Spleen (tissue), 7 donors: ENCODE results near the gene SLC7A6.

Source experiments
- POLR2A ChIP-seq, 3 donors: fragments of 450-650 bp; IDR thresholded peaks; one replicate each; pipeline ENCODE4 v1.5.1; 2017; ENCODE audit warnings: antibody characterized with exemption in 3 of 3, mild to moderate bottlenecking in 1 of 3
- TF ChIP-seq, protein P1 (sequence below), 11 experiments: fragments of 200-600 bp in 7 of 11; fragments of 450-650 bp in 4 of 11; sonication (generic) in 4 of 11; IDR thresholded peaks in 8 of 11; conservative IDR thresholded peaks in 3 of 11; 1 replicate in 7 of 11; 2 replicates in 4 of 11; pipeline versions ENCODE4 v1.4.0 to v1.8.0; 2016 to 2021; ENCODE audit warnings: antibody characterized with exemption in 11 of 11, inconsistent platforms in 4 of 11, mild to moderate bottlenecking in 1 of 11
- donor health status: DM: no; HTN: no; CAD: no; lungs with moderate emphysema.
- donor health status: DM: no; HTN: no; CAD: no.
- donor health status: DM: no; HTN: no; CAD: no.

GRCh38 chr16:68296291-68296690 lies 32.0 kb downstream of the SLC7A6 start:
- TF ChIP-seq, protein P1, sequence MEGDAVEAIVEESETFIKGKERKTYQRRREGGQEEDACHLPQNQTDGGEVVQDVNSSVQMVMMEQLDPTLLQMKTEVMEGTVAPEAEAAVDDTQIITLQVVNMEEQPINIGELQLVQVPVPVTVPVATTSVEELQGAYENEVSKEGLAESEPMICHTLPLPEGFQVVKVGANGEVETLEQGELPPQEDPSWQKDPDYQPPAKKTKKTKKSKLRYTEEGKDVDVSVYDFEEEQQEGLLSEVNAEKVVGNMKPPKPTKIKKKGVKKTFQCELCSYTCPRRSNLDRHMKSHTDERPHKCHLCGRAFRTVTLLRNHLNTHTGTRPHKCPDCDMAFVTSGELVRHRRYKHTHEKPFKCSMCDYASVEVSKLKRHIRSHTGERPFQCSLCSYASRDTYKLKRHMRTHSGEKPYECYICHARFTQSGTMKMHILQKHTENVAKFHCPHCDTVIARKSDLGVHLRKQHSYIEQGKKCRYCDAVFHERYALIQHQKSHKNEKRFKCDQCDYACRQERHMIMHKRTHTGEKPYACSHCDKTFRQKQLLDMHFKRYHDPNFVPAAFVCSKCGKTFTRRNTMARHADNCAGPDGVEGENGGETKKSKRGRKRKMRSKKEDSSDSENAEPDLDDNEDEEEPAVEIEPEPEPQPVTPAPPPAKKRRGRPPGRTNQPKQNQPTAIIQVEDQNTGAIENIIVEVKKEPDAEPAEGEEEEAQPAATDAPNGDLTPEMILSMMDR (IDR thresholded peaks at IDR 0.05 in 8 of 11, conservative IDR thresholded peaks at IDR 0.05 in 3 of 11), result no peak
- TF ChIP-seq POLR2A (IDR thresholded peaks at IDR 0.05), result no peak
